Lung (tissue), 12 donors: ENCODE data around the gene ATP10A. TPM values are rescaled to one million over a fixed set of nuclear protein-coding genes. Genes with fewer than 3 reads are reported as not detected.

ENCODE experiments used
- ATAC-seq: fragments of 200-7000 bp; cut with Tn5 transposase; one replicate; pipeline ENCODE4 v1.9.1; 2020; ENCODE audit warnings: moderate number of reproducible peaks; ENCODE audit not compliant: insufficient read depth, low FRiP score
- DNase-seq, 3 donors: peaks; one replicate each; pipeline ENCODE4 v3.0.0-alpha.2; 2013 to 2017
- H3K27ac ChIP-seq, 2 donors: one replicate each; pipeline ENCODE4 v1.5.1; 2013; ENCODE audit warnings: mild to moderate bottlenecking in 2 of 2, moderate library complexity in 2 of 2, control low read depth in 1 of 2, inconsistent platforms in 1 of 2, low read depth in 1 of 2, low read length in 1 of 2
- H3K27me3 ChIP-seq, 3 donors: one replicate each; pipeline ENCODE4 v1.5.1; 2013; ENCODE audit warnings: low read length in 2 of 3; ENCODE audit not compliant: control insufficient read depth in 3 of 3, insufficient read depth in 3 of 3
- H3K36me3 ChIP-seq, 4 donors: one replicate each; pipeline ENCODE4 v1.5.1; 2013; ENCODE audit warnings: low read length in 4 of 4, mild to moderate bottlenecking in 1 of 4, moderate library complexity in 1 of 4; ENCODE audit not compliant: control insufficient read depth in 4 of 4, insufficient read depth in 4 of 4
- H3K4me1 ChIP-seq, 5 donors: one replicate each; pipeline ENCODE4 v1.5.1; 2013; ENCODE audit warnings: low read length in 5 of 5, mild to moderate bottlenecking in 2 of 5, moderate library complexity in 1 of 5; ENCODE audit not compliant: control insufficient read depth in 5 of 5, insufficient read depth in 5 of 5
- H3K4me3 ChIP-seq: one replicate; pipeline ENCODE4 v1.5.1; 2013; ENCODE audit warnings: mild to moderate bottlenecking, control low read depth, moderate library complexity
- H3K9ac ChIP-seq, 2 donors: one replicate each; pipeline ENCODE4 v1.5.1; 2013; ENCODE audit warnings: low read length in 2 of 2, control low read depth in 1 of 2; ENCODE audit not compliant: insufficient read depth in 1 of 2
- H3K9me3 ChIP-seq, 4 donors: one replicate each; pipeline ENCODE4 v1.5.1; 2013; ENCODE audit warnings: low read length in 3 of 4, mild to moderate bottlenecking in 1 of 4, moderate library complexity in 1 of 4; ENCODE audit not compliant: control insufficient read depth in 4 of 4, insufficient read depth in 3 of 4
- WGBS, 2 donors: extraction: QIAGEN DNeasy Blood & Tissue Kit; methylation state at CpG; one replicate each; pipeline ENCODE4 v1.1.7; 2013; 5-methylcytosine and 5-hydroxymethylcytosine counted together
- polyA plus RNA-seq, 2 donors: library from polyadenylated mRNA; stranded (reverse); fragments of 200-250 nt; gene quantifications; one replicate each; pipeline ENCODE4 v1.2.1, GENCODE V29; 2013
- total RNA-seq, 2 donors: library from RNA; depleted of rRNA in 1 of 2; stranded (reverse); fragments of >200 nt in 1 of 2; gene quantifications; one replicate each; pipeline ENCODE4 v1.2.1, GENCODE V29; 2014 to 2021
- TF ChIP-seq, protein P1 (sequence below): IDR thresholded peaks from 2 replicates; pipeline ENCODE4 v1.5.1; 2012; ENCODE audit warnings: mild to moderate bottlenecking; ENCODE audit errors: control extremely low read depth, extremely low read depth
- donor health status: control.
- donor health status: control.
- donor health status: Bipolar disorder and iron deficiency.
- donor health status: healthy.
- donor health status: DM: yes; HTN: yes; CAD: no.

Gene ATP10A
- total and polyA plus RNA-seq, 4 donors, result 4.5 to 33.7 (median 6.2) TPM

DNA sequence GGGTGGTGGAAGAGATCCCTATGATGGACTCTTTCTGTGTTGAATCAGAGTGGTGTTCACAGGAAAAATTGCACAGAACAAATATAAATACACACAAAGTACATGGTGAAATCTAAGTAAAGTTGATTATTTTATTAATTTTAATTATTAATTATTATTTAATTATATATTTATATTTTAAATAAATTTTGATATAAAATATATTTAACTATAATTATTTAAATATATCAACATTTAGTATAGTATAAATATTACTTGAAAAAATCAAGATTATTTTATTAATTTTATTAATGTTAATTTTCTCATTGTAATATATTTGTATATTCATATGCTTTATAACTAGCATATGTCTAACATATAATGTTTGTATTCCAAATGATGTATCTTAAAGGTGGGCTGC, 11.3 kb upstream of the ATP10A start:
- Histone ChIP-seq H3K4me3 (no peak overlapping the region), H3K27ac (no peak overlapping the region), H3K4me1 (peaks cover 0 to 3% (median 0%) of the 10 kb centered on the region in 5 donors), H3K27me3 (no peaks in the 10 kb centered on the region), H3K9me3 (no peaks in the 10 kb centered on the region), H3K36me3 (no peaks in the 10 kb centered on the region), H3K9ac (no peak overlapping the region)
- no peak for ATAC-seq
- no peak for DNase-seq
- TF ChIP-seq, protein P1, sequence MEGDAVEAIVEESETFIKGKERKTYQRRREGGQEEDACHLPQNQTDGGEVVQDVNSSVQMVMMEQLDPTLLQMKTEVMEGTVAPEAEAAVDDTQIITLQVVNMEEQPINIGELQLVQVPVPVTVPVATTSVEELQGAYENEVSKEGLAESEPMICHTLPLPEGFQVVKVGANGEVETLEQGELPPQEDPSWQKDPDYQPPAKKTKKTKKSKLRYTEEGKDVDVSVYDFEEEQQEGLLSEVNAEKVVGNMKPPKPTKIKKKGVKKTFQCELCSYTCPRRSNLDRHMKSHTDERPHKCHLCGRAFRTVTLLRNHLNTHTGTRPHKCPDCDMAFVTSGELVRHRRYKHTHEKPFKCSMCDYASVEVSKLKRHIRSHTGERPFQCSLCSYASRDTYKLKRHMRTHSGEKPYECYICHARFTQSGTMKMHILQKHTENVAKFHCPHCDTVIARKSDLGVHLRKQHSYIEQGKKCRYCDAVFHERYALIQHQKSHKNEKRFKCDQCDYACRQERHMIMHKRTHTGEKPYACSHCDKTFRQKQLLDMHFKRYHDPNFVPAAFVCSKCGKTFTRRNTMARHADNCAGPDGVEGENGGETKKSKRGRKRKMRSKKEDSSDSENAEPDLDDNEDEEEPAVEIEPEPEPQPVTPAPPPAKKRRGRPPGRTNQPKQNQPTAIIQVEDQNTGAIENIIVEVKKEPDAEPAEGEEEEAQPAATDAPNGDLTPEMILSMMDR, result no peak

- ATAC-seq (no peak), DNase-seq (no peak)
- H3K36me3 ChIP-seq, result no peaks in the 10 kb centered on the region
- no peaks in the 10 kb centered on the region for H3K27me3 ChIP-seq
- H3K9me3 ChIP-seq, result no peaks in the 10 kb centered on the region
- TF ChIP-seq, protein P1, result no peak
- H3K27ac ChIP-seq, result no peak overlapping the region
- peaks cover 0 to 1% (median 0%) of the 10 kb centered on the region in 5 donors for H3K4me1 ChIP-seq
- no peak overlapping the region for H3K9ac ChIP-seq
- H3K4me3 ChIP-seq, result no peak overlapping the region
Measured at GRCh38 chr15:25871403-25871802, 8.3 kb upstream of the ATP10A start.

DNA sequence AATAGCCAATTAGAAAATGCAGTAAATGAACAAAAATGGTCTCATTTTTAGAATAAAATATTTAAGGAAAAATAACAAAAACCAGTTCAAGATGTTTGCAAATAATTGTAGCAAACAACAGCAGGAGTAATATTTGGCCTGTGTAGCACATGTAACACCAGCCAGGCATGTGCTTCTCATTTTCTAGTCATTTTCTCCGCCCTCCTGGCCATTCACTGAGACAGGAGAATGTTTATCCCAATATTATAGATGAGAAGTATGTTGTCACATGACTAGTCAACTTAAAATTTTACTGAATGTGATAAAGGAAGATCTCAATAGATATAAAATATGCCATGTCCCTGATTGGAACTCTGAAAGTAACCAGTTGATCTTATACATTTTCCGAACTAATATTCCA, 7.8 kb upstream of the ATP10A start:
- no peak overlapping the region for H3K9ac ChIP-seq
- peaks cover 0 to 1% (median 0%) of the 10 kb centered on the region in 5 donors for H3K4me1 ChIP-seq
- TF ChIP-seq, protein P1, result no peak
- H3K27me3 ChIP-seq, result no peaks in the 10 kb centered on the region
- 93 to 96% methylated on average over 2 of the region's 2 CpGs for WGBS, 2 donors
- no peak for ATAC-seq
- H3K27ac ChIP-seq, result no peak overlapping the region
- no peak overlapping the region for H3K4me3 ChIP-seq
- no peak for DNase-seq
- H3K36me3 ChIP-seq, result no peaks in the 10 kb centered on the region
- H3K9me3 ChIP-seq, result no peaks in the 10 kb centered on the region

GRCh38 chr15:25869701-25870100, 6.6 kb upstream of the ATP10A start:
- H3K4me3 ChIP-seq, result no peak overlapping the region
- ATAC-seq (no peak), DNase-seq (no peak)
- no peak overlapping the region for H3K9ac ChIP-seq
- TF ChIP-seq, protein P1, result no peak
- H3K27me3 ChIP-seq, result no peaks in the 10 kb centered on the region
- no peaks in the 10 kb centered on the region for H3K4me1 ChIP-seq
- no peak overlapping the region for H3K27ac ChIP-seq
- 48 to 60% methylated on average over 8 of the region's 8 CpGs for WGBS, 2 donors
- H3K9me3 ChIP-seq, result no peaks in the 10 kb centered on the region
- no peaks in the 10 kb centered on the region for H3K36me3 ChIP-seq
